ENCODE results near the gene ACTR5. TPM values are rescaled to one million over a fixed set of nuclear protein-coding genes. Genes with fewer than 3 reads are reported as not detected.

Gene ACTR5
- total and polyA plus RNA-seq, 2 of the 13 experiments (the other 11 are each of a cell fraction or from before 2014, with no cell fraction given) = 19.5 to 20.5 TPM

GRCh38 chr20:38748097-38748860 is at the start of gene ACTR5 (continued):
- peak; percentile 98 for TF ChIP-seq YEATS4 (CRISPR knock-in tag; IDR thresholded peaks at IDR 0.05; ENCODE audit: borderline replicate concordance)
- TF ChIP-seq SMC3 (IDR thresholded peaks at IDR 0.05; ENCODE audit: low read length) = no peak
- peak; percentile 97 for TF ChIP-seq YY1 (IDR thresholded peaks at IDR 0.05; ENCODE audit: insufficient read depth, insufficient replicate concordance, low read depth, low read length)
- TF ChIP-seq PHF5A (CRISPR knock-in tag; IDR thresholded peaks at IDR 0.05; ENCODE audit: low read depth, unreplicated experiment) = peak; percentile 66
- no peak; the same call in 1 of the 2 replicates for TF ChIP-seq ZFP36L1 (CRISPR knock-in tag; IDR thresholded peaks at IDR 0.05)
- peak; percentile 96 for TF ChIP-seq ZFX (CRISPR knock-in tag; IDR thresholded peaks at IDR 0.05; ENCODE audit: low read depth)
- no peak for TF ChIP-seq FOXK2 (IDR thresholded peaks at IDR 0.05)
- peak; percentile 86; the same call in 1 of the 2 replicates for TF ChIP-seq DZIP1 (CRISPR knock-in tag; IDR thresholded peaks at IDR 0.05)
- TF ChIP-seq SIX4 (CRISPR knock-in tag; IDR thresholded peaks at IDR 0.05) = peak; percentile 75; the same call in 1 of the 2 replicates
- peak; percentile 85; the same call in 1 of the 2 replicates for TF ChIP-seq SMYD3 (CRISPR knock-in tag; IDR thresholded peaks at IDR 0.05)
- peak; percentile 71 for TF ChIP-seq KDM5A (IDR thresholded peaks at IDR 0.05; ENCODE audit: borderline replicate concordance, low read length)
- peak; percentile 76 for TF ChIP-seq ZNF556 (CRISPR knock-in tag; IDR thresholded peaks at IDR 0.05; ENCODE audit: borderline replicate concordance)
- TF ChIP-seq ZNF557 (CRISPR knock-in tag; IDR thresholded peaks at IDR 0.05) = peak; percentile 95; the same call in 1 of the 2 replicates
- TF ChIP-seq AGO2 (optimal IDR thresholded peaks at IDR 0.05; ENCODE audit: low read depth, low read length) = peak; percentile 77
- TF ChIP-seq THAP8 (CRISPR knock-in tag; IDR thresholded peaks at IDR 0.05; ENCODE audit: borderline replicate concordance) = peak; percentile 98
- 0 out of 2 replicates have a peak, but pooled peaks have one; percentile 33 for TF ChIP-seq FOSL2 (CRISPR knock-in tag; IDR thresholded peaks at IDR 0.05)
- peak; percentile 95 for TF ChIP-seq ZNF512 (CRISPR knock-in tag; IDR thresholded peaks at IDR 0.05)
- no peak for TF ChIP-seq NR3C1 (CRISPR knock-in tag; IDR thresholded peaks at IDR 0.05)
- TF ChIP-seq ZNF574 (CRISPR knock-in tag; IDR thresholded peaks at IDR 0.05) = peak; percentile 93
- peak; percentile 92 for TF ChIP-seq ZNF230 (CRISPR knock-in tag; IDR thresholded peaks at IDR 0.05)
- peak; percentile 67; the same call in 1 of the 2 replicates for TF ChIP-seq GATA4 (IDR thresholded peaks at IDR 0.05; ENCODE audit: borderline replicate concordance, low read depth)
- TF ChIP-seq ZNF205 (CRISPR knock-in tag; IDR thresholded peaks at IDR 0.05) = 0 out of 2 replicates have a peak, but pooled peaks have one; percentile 80
